Sigmoid colon (tissue), 7 donors: ENCODE data around the gene LSM14B. TPM values are rescaled to one million over a fixed set of nuclear protein-coding genes. Genes with fewer than 3 reads are reported as not detected.

ENCODE experiments used
- DNase-seq: peaks from one replicate; pipeline ENCODE4 v3.0.0-alpha.2; 2019
- H3K27ac ChIP-seq, 4 donors: fragments of 200-600 bp; sonication (generic); one replicate each; pipeline ENCODE4 v1.5.1; 2016 to 2019; ENCODE audit warnings: mild to moderate bottlenecking in 1 of 4
- H3K27me3 ChIP-seq, 3 donors: fragments of 200-600 bp; sonication (generic); one replicate each; pipeline ENCODE4 v1.5.1; 2019; ENCODE audit warnings: mild to moderate bottlenecking in 1 of 3
- H3K36me3 ChIP-seq, 4 donors: fragments of 200-600 bp; sonication (generic); one replicate each; pipeline ENCODE4 v1.5.1; 2016 to 2019
- H3K4me1 ChIP-seq, 4 donors: fragments of 200-600 bp; sonication (generic); one replicate each; pipeline ENCODE4 v1.5.1; 2017 to 2019
- H3K4me3 ChIP-seq, 4 donors: fragments of 200-600 bp; sonication (generic); one replicate each; pipeline ENCODE4 v1.5.1; 2017 to 2019; ENCODE audit warnings: mild to moderate bottlenecking in 2 of 4, moderate library complexity in 1 of 4
- H3K9me3 ChIP-seq, 4 donors: fragments of 200-600 bp in 3 of 4; sonication (generic) in 3 of 4; one replicate each; pipeline versions ENCODE4 v1.5.1 to v1.6.1; 2013 to 2019
- CTCF ChIP-seq, 4 experiments: fragments of 450-650 bp in 3 of 4; fragments of 200-600 bp in 1 of 4; IDR thresholded peaks; one replicate each; pipeline ENCODE4 v1.5.1; 2016 to 2019; ENCODE audit warnings: antibody characterized with exemption in 4 of 4, mild to moderate bottlenecking in 3 of 4, moderate library complexity in 2 of 4
- EP300 ChIP-seq, 4 donors: sonication (generic); formaldehyde crosslinking; IDR thresholded peaks; one replicate each; pipeline ENCODE4 v1.6.1; 2017; ENCODE audit warnings: antibody characterized with exemption in 4 of 4
- POLR2A ChIP-seq, 2 donors: fragments of 450-650 bp; IDR thresholded peaks; one replicate each; pipeline ENCODE4 v1.6.1; 2016; ENCODE audit warnings: antibody characterized with exemption in 2 of 2, mild to moderate bottlenecking in 2 of 2, moderate library complexity in 2 of 2
- POLR2AphosphoS5 ChIP-seq, 4 donors: sonication (generic); formaldehyde crosslinking; IDR thresholded peaks; one replicate each; pipeline ENCODE4 v1.6.1; 2017; ENCODE audit warnings: antibody characterized with exemption in 4 of 4
- WGBS, 2 donors: extraction: QIAGEN DNeasy Blood & Tissue Kit; methylation state at CpG; one replicate each; pipeline ENCODE4 v1.1.7; 2013; 5-methylcytosine and 5-hydroxymethylcytosine counted together
- intact Hi-C: fragments of 100-400 bp; cut with DNase I; formaldehyde crosslinking; loops from one replicate; pipeline ENCODE4 v1.15.1; 2023
- polyA plus RNA-seq, 3 donors: library from polyadenylated mRNA; stranded (reverse); fragments of 200-250 nt; gene quantifications; one replicate each; pipeline ENCODE4 v1.2.3, GENCODE V29; 2013
- total RNA-seq, 4 donors: library from RNA; depleted of rRNA; stranded (reverse); fragments of >200 nt; gene quantifications; one replicate each; pipeline ENCODE4 v1.1.0, GENCODE V29; 2016
- donor health status: healthy with polysubstance abuse.
- donor health status: Bipolar disorder and iron deficiency.
- donor health status: healthy.

LSM14B gene
- total and polyA plus RNA-seq, 7 donors: 16.9 to 28.5 (median 23.5) TPM

- 96 to 97% methylated on average over 10 of the region's 10 CpGs for WGBS, 2 donors
- no peak for DNase-seq
- no peaks in the 10 kb centered on the region for H3K4me1 ChIP-seq
- no peak for TF ChIP-seq POLR2AphosphoS5 (IDR thresholded peaks at IDR 0.05)
- no peak for TF ChIP-seq CTCF (IDR thresholded peaks at IDR 0.05)
- no peak for TF ChIP-seq EP300 (IDR thresholded peaks at IDR 0.05)
- no peak for TF ChIP-seq POLR2A (IDR thresholded peaks at IDR 0.05)
- no peaks in the 10 kb centered on the region for H3K9me3 ChIP-seq
- no peaks in the 10 kb centered on the region for H3K27me3 ChIP-seq
- no peak overlapping the region for H3K27ac ChIP-seq
- intact Hi-C loops: no loop called here
- H3K4me3 ChIP-seq: no peak overlapping the region
- H3K36me3 ChIP-seq: peaks cover 0 to 65% (median 9%) of the 10 kb centered on the region in 4 donors
Observed at GRCh38 chr20:62175711-62176110, 53.4 kb downstream of the LSM14B start.

GRCh38 chr20:62176866-62177265 is 54.6 kb downstream of the LSM14B start:
- peaks cover 0 to 2% (median under 1%) of the 10 kb centered on the region in 4 donors for H3K4me1 ChIP-seq
- H3K36me3 ChIP-seq: peaks cover 0 to 65% (median 9%) of the 10 kb centered on the region in 4 donors
- H3K4me3 ChIP-seq: no peak overlapping the region
- WGBS, 2 donors: 94 to 95% methylated on average over 15 of the region's 15 CpGs
- DNase-seq: no peak
- H3K9me3 ChIP-seq: no peaks in the 10 kb centered on the region
- TF ChIP-seq POLR2AphosphoS5 (IDR thresholded peaks at IDR 0.05) (no peak), CTCF (IDR thresholded peaks at IDR 0.05) (no peak), EP300 (IDR thresholded peaks at IDR 0.05) (no peak), POLR2A (IDR thresholded peaks at IDR 0.05) (no peak)
- intact Hi-C loops: no loop called here
- H3K27me3 ChIP-seq: no peaks in the 10 kb centered on the region
- H3K27ac ChIP-seq: no peak overlapping the region

GRCh38 chr20:62177307-62177706 is 55.0 kb downstream of the LSM14B start:
- intact Hi-C loops: no loop called here
- peaks cover 0 to 6% (median 3%) of the 10 kb centered on the region in 4 donors for H3K4me1 ChIP-seq
- TF ChIP-seq POLR2AphosphoS5 (IDR thresholded peaks at IDR 0.05): no peak
- no peak for TF ChIP-seq CTCF (IDR thresholded peaks at IDR 0.05)
- TF ChIP-seq EP300 (IDR thresholded peaks at IDR 0.05): no peak
- TF ChIP-seq POLR2A (IDR thresholded peaks at IDR 0.05): no peak
- H3K36me3 ChIP-seq: peaks cover 0 to 63% (median 9%) of the 10 kb centered on the region in 4 donors
- H3K9me3 ChIP-seq: no peaks in the 10 kb centered on the region
- WGBS, 2 donors: 92 to 96% methylated on average over 9 of the region's 9 CpGs
- no peaks in the 10 kb centered on the region for H3K27me3 ChIP-seq
- DNase-seq: no peak
- H3K27ac ChIP-seq: no peak overlapping the region
- H3K4me3 ChIP-seq: no peak overlapping the region

- WGBS, 2 donors: 95% methylated on average over 19 of the region's 19 CpGs
- DNase-seq: no peak
- Histone ChIP-seq H3K4me1 (peaks cover 0 to 12% (median 6%) of the 10 kb centered on the region in 4 donors), H3K27me3 (no peaks in the 10 kb centered on the region), H3K4me3 (no peak overlapping the region), H3K9me3 (no peaks in the 10 kb centered on the region), H3K36me3 (peaks cover 0 to 51% (median 7%) of the 10 kb centered on the region in 4 donors), H3K27ac (no peak overlapping the region)
- intact Hi-C loops: no loop called here
- TF ChIP-seq POLR2A (IDR thresholded peaks at IDR 0.05): no peak
- no peak for TF ChIP-seq EP300 (IDR thresholded peaks at IDR 0.05)
- TF ChIP-seq POLR2AphosphoS5 (IDR thresholded peaks at IDR 0.05): no peak
- no peak for TF ChIP-seq CTCF (IDR thresholded peaks at IDR 0.05)
Observed at GRCh38 chr20:62178316-62179161, 56.3 kb downstream of the LSM14B start.
